ENCODE measurements around the gene SCN1A. TPM values are rescaled to one million over a fixed set of nuclear protein-coding genes. Genes with fewer than 3 reads are reported as not detected.

Gene SCN1A
- total RNA-seq, 4 donors from 2014 or later: not detected

GRCh38 chr2:166138667-166139066 is 10.8 kb upstream of the SCN1A start:
- no peak for TF ChIP-seq POLR2A (IDR thresholded peaks at IDR 0.05)
- TF ChIP-seq CTCF (IDR thresholded peaks at IDR 0.05 in 4 of 5, conservative IDR thresholded peaks at IDR 0.05 in 1 of 5): no peak
- ATAC-seq: no peak
- intact Hi-C loops (cut with DNase I; ENCODE audit: low total_unique reads): no loop called here
- Histone ChIP-seq H3K27ac (no peak overlapping the region), H3K9me3 (no peaks in the 10 kb centered on the region), H3K4me3 (no peak overlapping the region), H3K36me3 (no peaks in the 10 kb centered on the region), H3K27me3 (no peaks in the 10 kb centered on the region), H3K4me1 (no peaks in the 10 kb centered on the region)
- no peak for DNase-seq
- in situ Hi-C loops (cut with MboI; ENCODE audit: low sequenced_read_pairs in 4 of 4): loop anchor here in 2 of 4 donors (25.0 kb wide), 1 partner anchor 176 kb away; the partner anchor contains the start of gene TTC21B (in 2 of the 2)

- intact Hi-C loops (cut with DNase I; ENCODE audit: low total_unique reads) (no loop called here), in situ Hi-C loops (cut with MboI; ENCODE audit: low sequenced_read_pairs in 4 of 4) (loop anchor here in 2 of 4 donors (25.0 kb wide), 1 partner anchor 176 kb away; the partner anchor contains the start of gene TTC21B (in 2 of the 2))
- Histone ChIP-seq H3K27ac (no peak overlapping the region), H3K4me1 (no peaks in the 10 kb centered on the region), H3K4me3 (no peak overlapping the region), H3K27me3 (no peaks in the 10 kb centered on the region), H3K9me3 (no peaks in the 10 kb centered on the region), H3K36me3 (no peaks in the 10 kb centered on the region)
- no peak for DNase-seq
- TF ChIP-seq CTCF (IDR thresholded peaks at IDR 0.05 in 4 of 5, conservative IDR thresholded peaks at IDR 0.05 in 1 of 5) (no peak), POLR2A (IDR thresholded peaks at IDR 0.05) (no peak)
- no peak for ATAC-seq
These were observed 10.3 kb upstream of the SCN1A start for GRCh38 chr2:166138144-166138543.

GRCh38 chr2:166137331-166137730 is 9.5 kb upstream of the SCN1A start:
- no peak for DNase-seq
- TF ChIP-seq CTCF (IDR thresholded peaks at IDR 0.05 in 4 of 5, conservative IDR thresholded peaks at IDR 0.05 in 1 of 5): no peak
- TF ChIP-seq POLR2A (IDR thresholded peaks at IDR 0.05): no peak
- Histone ChIP-seq H3K4me3 (no peak overlapping the region), H3K4me1 (no peaks in the 10 kb centered on the region), H3K9me3 (no peaks in the 10 kb centered on the region), H3K36me3 (no peaks in the 10 kb centered on the region), H3K27ac (no peak overlapping the region), H3K27me3 (no peaks in the 10 kb centered on the region)
- in situ Hi-C loops (cut with MboI; ENCODE audit: low sequenced_read_pairs in 4 of 4): loop anchor here in 2 of 4 donors (25.0 kb wide), 1 partner anchor 175 kb away; the partner anchor contains the start of gene TTC21B (in 2 of the 2)
- ATAC-seq: no peak
- intact Hi-C loops (cut with DNase I; ENCODE audit: low total_unique reads): no loop called here

GRCh38 chr2:166135849-166136258 is 8.0 kb upstream of the SCN1A start:
- Histone ChIP-seq H3K4me3 (no peak overlapping the region), H3K27ac (no peak overlapping the region), H3K4me1 (no peaks in the 10 kb centered on the region), H3K27me3 (no peaks in the 10 kb centered on the region), H3K9me3 (no peaks in the 10 kb centered on the region), H3K36me3 (no peaks in the 10 kb centered on the region)
- DNase-seq: no peak
- intact Hi-C loops (cut with DNase I; ENCODE audit: low total_unique reads) (no loop called here), in situ Hi-C loops (cut with MboI; ENCODE audit: low sequenced_read_pairs in 4 of 4) (loop anchor here in 2 of 4 donors (25.0 kb wide), 1 partner anchor 174 kb away; the partner anchor contains the start of gene TTC21B (in 2 of the 2))
- ATAC-seq: no peak
- TF ChIP-seq POLR2A (IDR thresholded peaks at IDR 0.05) (no peak), CTCF (IDR thresholded peaks at IDR 0.05 in 4 of 5, conservative IDR thresholded peaks at IDR 0.05 in 1 of 5) (no peak)

Measured in gastrocnemius medialis (tissue), 4 donors.